ENCODE data around the gene CD7.

Gene CD7

GRCh38 chr17:82297714-82298537 lies 19.5 kb downstream of the CD7 start:
- DNase-seq: peak; percentile 95

GRCh38 chr17:82297280-82297713 lies 20.1 kb downstream of the CD7 start:
- peak; percentile 87 for DNase-seq

DNA sequence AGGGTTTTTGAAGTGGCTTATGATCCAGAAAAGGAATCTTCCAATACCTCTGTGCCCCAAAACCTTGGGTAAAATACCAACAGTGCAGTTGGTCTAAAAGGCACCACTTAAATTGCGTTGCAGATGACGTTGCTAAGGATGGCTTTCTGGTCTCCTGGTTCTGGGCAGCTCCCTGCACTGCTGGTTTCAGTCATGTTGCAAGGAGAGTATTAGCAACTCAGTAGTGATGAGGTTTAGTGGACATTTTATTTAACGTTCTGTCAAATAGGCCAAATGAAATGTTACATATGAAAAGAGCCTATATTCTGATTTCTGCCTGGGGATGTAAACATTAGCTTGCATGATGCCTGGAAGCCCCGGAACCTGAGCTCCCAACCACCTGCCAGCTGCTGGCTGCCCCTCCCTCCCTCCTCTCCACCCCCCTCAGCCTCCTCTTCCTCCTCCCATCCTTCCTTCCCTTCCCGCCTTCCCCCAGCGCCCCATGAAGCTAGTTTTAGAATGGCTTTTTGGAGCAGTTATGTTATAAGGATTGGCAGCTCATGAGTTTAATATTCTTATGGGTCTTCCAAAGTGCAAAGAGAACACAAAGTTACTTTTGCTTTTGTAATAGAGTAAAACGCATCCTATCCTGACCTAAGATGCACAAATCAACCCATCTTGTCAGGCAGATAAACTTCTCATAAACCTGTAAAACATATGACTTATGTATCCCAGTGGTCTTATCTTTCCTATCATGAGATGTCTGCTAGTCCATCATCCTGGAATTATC lies 20.7 kb downstream of the CD7 start:
- DNase-seq: no peak

DNA sequence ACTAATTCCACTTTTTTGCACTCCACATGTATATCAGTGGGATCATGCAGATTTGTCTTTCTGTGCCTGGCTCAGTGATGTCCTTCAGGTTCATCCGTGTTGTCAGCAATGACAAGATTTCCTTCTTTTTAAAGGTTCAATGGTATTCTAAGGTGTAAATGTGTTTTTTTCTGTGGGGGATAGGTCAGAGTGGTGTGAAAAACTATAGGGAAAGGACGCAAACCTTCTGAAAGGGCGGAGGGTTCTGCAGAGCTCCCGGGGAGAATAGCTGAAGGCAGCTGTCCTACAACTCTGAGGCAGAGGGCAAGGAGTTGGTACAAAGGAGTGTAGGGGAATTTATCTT lies 22.0 kb downstream of the CD7 start:
- no peak for DNase-seq

GRCh38 chr17:82294064-82294773 lies 23.2 kb downstream of the CD7 start:
- no peak for DNase-seq

DNA sequence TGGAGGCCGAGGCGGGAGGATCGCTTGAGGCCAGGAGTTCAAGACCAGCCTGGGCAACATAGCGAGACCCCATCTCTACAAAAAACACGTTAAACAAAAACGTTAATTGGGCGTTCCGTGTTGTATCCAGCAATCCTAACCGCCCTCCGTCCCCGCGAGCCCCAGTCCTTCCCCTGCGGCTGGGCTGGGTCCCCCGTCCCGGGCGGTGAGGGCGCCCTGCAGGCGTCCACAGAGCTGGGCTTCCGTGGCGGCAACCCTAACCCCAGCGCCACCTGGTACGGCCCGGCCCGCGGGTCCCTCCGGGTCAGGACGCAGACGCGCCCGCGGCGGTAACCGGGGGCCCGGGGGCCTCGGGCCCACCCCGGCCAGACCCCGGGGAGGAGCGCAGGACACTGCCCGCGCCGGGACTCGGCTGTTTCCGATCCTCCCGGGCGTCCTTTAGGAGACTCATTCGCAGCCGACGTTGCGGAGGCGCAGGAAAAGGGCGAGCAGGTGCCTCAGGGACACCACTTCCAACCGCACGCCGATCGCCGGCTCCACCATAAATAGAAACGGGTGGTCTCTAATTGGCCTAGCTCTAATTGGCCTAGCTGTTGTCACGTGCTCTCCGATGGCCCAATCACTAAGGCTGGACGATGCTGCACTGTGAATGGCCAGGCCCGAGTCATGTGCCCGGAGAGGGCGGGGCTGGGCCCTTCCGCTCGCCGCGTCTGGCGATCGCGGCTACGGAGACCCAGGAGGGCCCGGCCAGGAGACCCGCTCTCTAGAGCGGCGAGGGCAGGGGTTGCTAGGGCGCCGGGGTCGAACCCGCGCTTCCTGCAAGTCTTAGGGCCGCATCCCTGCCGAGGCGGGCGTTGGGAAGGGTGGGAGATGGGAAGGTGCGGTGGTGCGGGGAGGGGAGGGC lies 24.9 kb downstream of the CD7 start:
- DNase-seq: peak; percentile 97

GRCh38 chr17:82291582-82292250 lies 25.7 kb downstream of the CD7 start:
- no peak for DNase-seq

DNA sequence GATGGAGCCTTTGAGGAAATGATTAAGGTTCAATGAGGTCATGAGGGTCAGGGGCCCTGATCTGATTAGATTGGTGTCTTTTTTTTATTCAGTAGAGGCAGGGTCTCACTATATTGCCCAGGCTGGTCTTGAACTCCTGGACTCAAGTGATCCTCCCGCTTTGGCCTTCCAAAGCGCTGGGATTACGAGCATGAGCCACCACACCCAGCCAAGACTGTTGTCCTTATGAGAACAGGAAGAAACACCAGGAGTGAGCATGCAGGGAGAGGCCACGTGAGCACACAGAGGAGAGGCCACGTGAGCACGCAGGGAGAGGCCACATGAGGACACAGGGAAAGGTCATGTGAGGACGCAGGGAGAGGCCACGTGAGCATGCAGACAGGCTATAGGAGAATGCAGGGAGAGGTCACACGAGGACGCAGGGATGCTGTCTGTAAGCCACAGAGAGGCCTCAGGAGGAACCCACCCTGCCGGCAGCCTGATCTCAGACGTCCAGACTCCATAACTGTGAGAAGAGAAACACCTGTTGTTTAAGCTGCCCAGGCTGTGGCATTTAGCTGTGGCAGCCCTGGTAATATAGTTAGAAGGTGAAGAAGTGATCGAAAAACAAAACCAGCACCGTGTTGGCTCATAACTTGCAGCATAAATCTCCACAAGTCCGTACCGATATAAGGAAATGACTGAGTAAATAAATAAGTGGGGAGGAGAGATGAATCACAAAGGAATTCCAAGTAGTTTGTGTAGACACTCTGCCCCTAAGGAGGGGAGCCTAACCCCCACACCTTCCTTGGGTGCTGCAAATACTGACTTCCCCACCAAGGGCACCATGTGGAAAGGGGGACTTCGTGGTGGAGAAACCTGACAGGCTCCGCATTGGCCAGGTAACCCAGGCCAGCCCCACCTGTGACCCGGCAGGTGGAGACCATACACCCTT lies 29.3 kb downstream of the CD7 start:
- no peak for DNase-seq

- no peak for DNase-seq
Observed at GRCh38 chr17:82287013-82287867, 30.2 kb downstream of the CD7 start.

DNA sequence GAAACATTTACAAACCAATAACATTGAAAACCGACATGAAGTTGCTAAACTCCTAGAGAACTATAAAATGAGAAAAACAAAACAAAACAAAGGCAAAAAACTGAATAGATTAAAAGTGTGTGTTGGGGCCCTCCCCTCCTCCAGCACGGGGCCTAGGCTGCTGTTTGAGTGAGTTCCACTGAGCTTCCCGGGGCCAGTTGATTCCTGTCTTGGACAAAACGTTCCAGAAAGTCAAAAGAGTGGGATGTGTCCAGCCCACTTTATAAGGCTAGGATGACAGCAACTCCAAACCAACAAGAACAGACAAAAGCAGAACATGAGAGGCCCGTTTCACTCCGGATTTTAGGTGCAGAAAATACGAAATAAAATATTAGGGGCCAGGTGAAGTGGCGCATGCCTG lies 32.3 kb downstream of the CD7 start:
- DNase-seq: no peak

- no peak for DNase-seq
Observed at GRCh38 chr17:82283208-82283749, 34.1 kb downstream of the CD7 start.

- no peak for DNase-seq
Observed at GRCh38 chr17:82282239-82283207, 34.9 kb downstream of the CD7 start.

- DNase-seq: no peak
Observed at GRCh38 chr17:82281502-82282238, 35.7 kb downstream of the CD7 start.

GRCh38 chr17:82281076-82281475 lies 36.3 kb downstream of the CD7 start:
- DNase-seq: no peak

DNA sequence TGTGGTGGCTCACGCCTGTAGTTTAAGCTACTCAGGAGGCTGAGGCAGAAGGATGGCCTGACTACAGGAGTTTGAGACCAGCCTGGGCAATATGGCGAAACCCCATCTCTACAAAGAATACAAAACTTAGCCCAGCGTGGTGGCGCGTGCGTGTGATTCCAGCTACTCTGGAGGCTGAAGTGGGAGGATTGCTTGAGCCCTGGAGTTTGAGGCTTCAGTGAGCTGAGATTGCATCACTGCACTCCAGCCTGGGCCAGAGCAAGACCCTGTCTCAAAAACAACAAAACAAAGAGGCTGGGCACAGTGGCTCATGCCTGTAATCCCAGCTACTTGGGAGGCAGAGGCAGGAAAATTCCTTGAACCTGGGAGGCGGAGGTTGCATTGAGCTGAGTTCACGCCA lies 36.9 kb downstream of the CD7 start:
- no peak for DNase-seq

GRCh38 chr17:82278786-82279391 lies 38.5 kb downstream of the CD7 start:
- DNase-seq: no peak

- no peak for DNase-seq
Observed at GRCh38 chr17:82278308-82278707, 39.1 kb downstream of the CD7 start.

Measured in CD4-positive, alpha-beta T cell treated with Interleukin-17A for 1 hour (primary cell).